ENCODE data around the gene CACNA1C. TPM values are rescaled to one million over a fixed set of nuclear protein-coding genes. Genes with fewer than 3 reads are reported as not detected.

Gene CACNA1C
- total and polyA plus RNA-seq, 8 donors = 0.31 to 55.8 (median 7.2) TPM

GRCh38 chr12:2535583-2536204 lies 482.9 kb downstream of the CACNA1C start:
- WGBS, 5 donors = 84 to 90% (median 86%) methylated on average over 6 of the region's 6 CpGs
- H3K4me1 ChIP-seq = no peaks in the 10 kb centered on the region
- no peaks in the 10 kb centered on the region for H3K9me3 ChIP-seq
- intact Hi-C loops (cut with DNase I; ENCODE audit: low total_unique reads) = no loop called here
- H3K4me3 ChIP-seq = no peak overlapping the region
- DNase-seq = no peak
- peaks cover 0 to 6% (median 0%) of the 10 kb centered on the region in 4 donors for H3K36me3 ChIP-seq
- H3K27ac ChIP-seq = no peak overlapping the region
- H3K27me3 ChIP-seq = no peaks in the 10 kb centered on the region
- no peak for TF ChIP-seq POLR2A (IDR thresholded peaks at IDR 0.05)
- TF ChIP-seq, protein P1, sequence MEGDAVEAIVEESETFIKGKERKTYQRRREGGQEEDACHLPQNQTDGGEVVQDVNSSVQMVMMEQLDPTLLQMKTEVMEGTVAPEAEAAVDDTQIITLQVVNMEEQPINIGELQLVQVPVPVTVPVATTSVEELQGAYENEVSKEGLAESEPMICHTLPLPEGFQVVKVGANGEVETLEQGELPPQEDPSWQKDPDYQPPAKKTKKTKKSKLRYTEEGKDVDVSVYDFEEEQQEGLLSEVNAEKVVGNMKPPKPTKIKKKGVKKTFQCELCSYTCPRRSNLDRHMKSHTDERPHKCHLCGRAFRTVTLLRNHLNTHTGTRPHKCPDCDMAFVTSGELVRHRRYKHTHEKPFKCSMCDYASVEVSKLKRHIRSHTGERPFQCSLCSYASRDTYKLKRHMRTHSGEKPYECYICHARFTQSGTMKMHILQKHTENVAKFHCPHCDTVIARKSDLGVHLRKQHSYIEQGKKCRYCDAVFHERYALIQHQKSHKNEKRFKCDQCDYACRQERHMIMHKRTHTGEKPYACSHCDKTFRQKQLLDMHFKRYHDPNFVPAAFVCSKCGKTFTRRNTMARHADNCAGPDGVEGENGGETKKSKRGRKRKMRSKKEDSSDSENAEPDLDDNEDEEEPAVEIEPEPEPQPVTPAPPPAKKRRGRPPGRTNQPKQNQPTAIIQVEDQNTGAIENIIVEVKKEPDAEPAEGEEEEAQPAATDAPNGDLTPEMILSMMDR (IDR thresholded peaks at IDR 0.05) = no peak
- no peak for TF ChIP-seq POLR2AphosphoS5 (IDR thresholded peaks at IDR 0.05)
- TF ChIP-seq EP300 (IDR thresholded peaks at IDR 0.05) = no peak

GRCh38 chr12:2536724-2537123 lies 483.9 kb downstream of the CACNA1C start:
- Histone ChIP-seq H3K27me3 (no peaks in the 10 kb centered on the region), H3K9me3 (no peaks in the 10 kb centered on the region), H3K36me3 (peaks cover 0 to 10% (median 0%) of the 10 kb centered on the region in 4 donors), H3K4me3 (no peak overlapping the region), H3K4me1 (no peaks in the 10 kb centered on the region), H3K27ac (no peak overlapping the region)
- intact Hi-C loops (cut with DNase I; ENCODE audit: low total_unique reads) = no loop called here
- DNase-seq = no peak
- TF ChIP-seq POLR2A (IDR thresholded peaks at IDR 0.05) = no peak
- WGBS, 5 donors = 82 to 91% (median 89%) methylated on average over 4 of the region's 4 CpGs

GRCh38 chr12:2537868-2538541 lies 485.2 kb downstream of the CACNA1C start:
- H3K36me3 ChIP-seq = peaks cover 0 to 5% (median 0%) of the 10 kb centered on the region in 4 donors
- H3K4me3 ChIP-seq = no peak overlapping the region
- H3K4me1 ChIP-seq = no peaks in the 10 kb centered on the region
- intact Hi-C loops (cut with DNase I; ENCODE audit: low total_unique reads) = no loop called here
- TF ChIP-seq, protein P1 (IDR thresholded peaks at IDR 0.05) = no peak
- no peak for TF ChIP-seq EP300 (IDR thresholded peaks at IDR 0.05)
- no peak for TF ChIP-seq POLR2AphosphoS5 (IDR thresholded peaks at IDR 0.05)
- no peak for TF ChIP-seq POLR2A (IDR thresholded peaks at IDR 0.05)
- DNase-seq = no peak
- H3K9me3 ChIP-seq = no peaks in the 10 kb centered on the region
- H3K27me3 ChIP-seq = no peaks in the 10 kb centered on the region
- H3K27ac ChIP-seq = no peak overlapping the region
- 68 to 84% (median 78%) methylated on average over 5 of the region's 5 CpGs for WGBS, 5 donors

- H3K4me1 ChIP-seq = no peaks in the 10 kb centered on the region
- no peaks in the 10 kb centered on the region for H3K9me3 ChIP-seq
- WGBS, 5 donors = 67 to 81% (median 71%) methylated on average over 6 to 8 of the region's 8 CpGs
- TF ChIP-seq, protein P1 (IDR thresholded peaks at IDR 0.05) = no peak
- TF ChIP-seq POLR2A (IDR thresholded peaks at IDR 0.05) (no peak), POLR2AphosphoS5 (IDR thresholded peaks at IDR 0.05) (no peak), EP300 (IDR thresholded peaks at IDR 0.05) (no peak)
- no peaks in the 10 kb centered on the region for H3K27me3 ChIP-seq
- intact Hi-C loops (cut with DNase I; ENCODE audit: low total_unique reads) = no loop called here
- peaks cover 0 to 5% (median 0%) of the 10 kb centered on the region in 4 donors for H3K36me3 ChIP-seq
- no peak overlapping the region for H3K4me3 ChIP-seq
- peak overlapping the region in 2 of 5 donors; percentile 6 to 37 for H3K27ac ChIP-seq
- no peak for DNase-seq
Measured at GRCh38 chr12:2539938-2540337, 487.2 kb downstream of the CACNA1C start.

DNA sequence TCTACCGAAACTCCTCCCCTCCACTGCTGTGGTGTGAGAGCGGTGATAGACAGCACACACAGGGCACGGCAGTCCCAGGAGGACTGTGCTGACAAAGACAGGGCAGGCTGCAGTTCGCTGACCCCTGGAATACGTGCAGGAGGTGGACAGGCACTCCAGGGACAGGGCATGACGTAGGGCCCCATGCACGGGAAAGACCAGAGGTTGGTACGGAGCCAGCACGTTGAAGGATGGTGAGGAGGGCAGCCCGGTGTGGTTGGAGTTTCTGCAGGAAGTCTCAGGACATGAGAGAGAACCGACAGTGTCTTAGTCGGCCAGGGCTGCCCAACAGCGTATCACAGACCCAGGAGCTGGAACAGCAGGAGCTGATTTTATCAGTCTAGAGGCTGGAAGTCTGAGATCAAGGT lies 487.8 kb downstream of the CACNA1C start:
- 54 to 66% (median 59%) methylated on average over 11 to 13 of the region's 13 CpGs for WGBS, 5 donors
- Histone ChIP-seq H3K9me3 (no peaks in the 10 kb centered on the region), H3K4me1 (no peaks in the 10 kb centered on the region), H3K4me3 (no peak overlapping the region), H3K27ac (peak overlapping the region in 2 of 5 donors; percentile 6 to 37), H3K27me3 (no peaks in the 10 kb centered on the region), H3K36me3 (peaks cover 0 to 5% (median 0%) of the 10 kb centered on the region in 4 donors)
- intact Hi-C loops (cut with DNase I; ENCODE audit: low total_unique reads) = no loop called here
- TF ChIP-seq POLR2A (IDR thresholded peaks at IDR 0.05) (no peak), POLR2AphosphoS5 (IDR thresholded peaks at IDR 0.05) (no peak), EP300 (IDR thresholded peaks at IDR 0.05) (no peak)
- TF ChIP-seq, protein P1 (IDR thresholded peaks at IDR 0.05) = no peak
- peak in 1 of 2 donors; percentile 23 for DNase-seq
